ENCODE data around the gene INPP4A. TPM values are rescaled to one million over a fixed set of nuclear protein-coding genes. Genes with fewer than 3 reads are reported as not detected.
A peak's percentile ranks its signal among the peaks of the same experiment; 100 is the strongest.

The INPP4A gene
- polyA plus RNA-seq, 1 of the 3 experiments (the other 2 are of a cell fraction): 15.0 TPM

GRCh38 chr2:98604547-98604946 lies 159.9 kb downstream of the INPP4A start:
- H3K36me3 ChIP-seq (replicated peaks in 1 of 2; ENCODE audit: control insufficient read depth in 1 of 2, insufficient read depth in 2 of 2, low read length in 1 of 2): peaks cover 23 to 35% of the 10 kb centered on the region in 2 experiments
- POLR2A ChIA-PET: no interaction called here
- H3K27ac ChIP-seq (ENCODE audit: low read depth in 2 of 2, low read length in 1 of 2): peak overlapping the region in 1 of 2 experiments; percentile 74; a peak in 2 of 4 replicates
- H3F3A ChIP-seq (replicated peaks; ENCODE audit: insufficient read depth): peaks cover 13% of the 10 kb centered on the region
- peaks cover 5 to 44% of the 10 kb centered on the region in 2 experiments; a peak in 3 of 4 replicates for H3K4me1 ChIP-seq (ENCODE audit: control insufficient read depth in 1 of 2, insufficient read depth in 2 of 2, low read depth in 1 of 2, low read length in 1 of 2)
- H3K9me3 ChIP-seq: no peaks in the 10 kb centered on the region
- CTCF ChIA-PET: interaction anchor here (0.8 to 2.3 kb wide), 4 partner anchors 14 to 191 kb away, joined by 3 to 9 read pairs (median 4); no protein-coding TSS in a partner anchor
- peaks cover 56% of the 10 kb centered on the region for H3K79me2 ChIP-seq (ENCODE audit: insufficient read depth)
- H3K27me3 ChIP-seq (ENCODE audit: insufficient read depth): no peaks in the 10 kb centered on the region
- no peak overlapping the region for H3K4me3 ChIP-seq (ENCODE audit: low read depth in 2 of 2, low read length in 1 of 2)
- DNase-seq: peak; percentile 50
- no peak overlapping the region for H3K4me2 ChIP-seq
- no peak overlapping the region for H2AFZ ChIP-seq (ENCODE audit: low read depth)
- TF ChIP-seq GATA2 (CRISPR knock-in tag; IDR thresholded peaks at IDR 0.05) (peak; percentile 14; the same call in 1 of the 2 replicates), MXI1 (IDR thresholded peaks at IDR 0.05; ENCODE audit: low read depth, low read length) (peak; percentile 63; the same call in 1 of the 2 replicates), EP300 (IDR thresholded peaks at IDR 0.05; ENCODE audit: borderline replicate concordance in 1 of 2, low read depth in 1 of 2, low read length in 1 of 2) (0 out of 4 replicates have a peak, but pooled peaks of 1 of the 2 experiments have one; percentile 28)
- TF ChIP-seq, protein P1, sequence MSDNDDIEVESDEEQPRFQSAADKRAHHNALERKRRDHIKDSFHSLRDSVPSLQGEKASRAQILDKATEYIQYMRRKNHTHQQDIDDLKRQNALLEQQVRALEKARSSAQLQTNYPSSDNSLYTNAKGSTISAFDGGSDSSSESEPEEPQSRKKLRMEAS (IDR thresholded peaks at IDR 0.05; ENCODE audit: low read depth): no peak
- H3K9ac ChIP-seq: no peak overlapping the region
- no peaks in the 10 kb centered on the region; the same call in 1 of the 2 replicates for H4K20me1 ChIP-seq (ENCODE audit: insufficient read depth)
- H3K9me2 ChIP-seq: no peaks in the 10 kb centered on the region
- 78% methylated on average over 2 of the region's 2 CpGs for WGBS (ENCODE audit: low lambda C conversion rate)

GRCh38 chr2:98605076-98605475 lies 160.4 kb downstream of the INPP4A start:
- peak overlapping the region in 1 of 2 experiments; percentile 74; a peak in 2 of 4 replicates for H3K27ac ChIP-seq (ENCODE audit: low read depth in 2 of 2, low read length in 1 of 2)
- CTCF ChIA-PET: interaction anchor here (0.8 to 2.3 kb wide), 4 partner anchors 13 to 192 kb away, joined by 3 to 9 read pairs (median 4); no protein-coding TSS in a partner anchor
- H3F3A ChIP-seq (replicated peaks; ENCODE audit: insufficient read depth): peaks cover 7% of the 10 kb centered on the region
- no peak overlapping the region for H3K4me3 ChIP-seq (ENCODE audit: low read depth in 2 of 2, low read length in 1 of 2)
- no peaks in the 10 kb centered on the region; the same call in 1 of the 2 replicates for H4K20me1 ChIP-seq (ENCODE audit: insufficient read depth)
- H3K79me2 ChIP-seq (ENCODE audit: insufficient read depth): peaks cover 61% of the 10 kb centered on the region
- no peak overlapping the region for H3K4me2 ChIP-seq
- 58% methylated on average over 3 of the region's 3 CpGs for WGBS (ENCODE audit: low lambda C conversion rate)
- peaks cover 26 to 30% of the 10 kb centered on the region in 2 experiments for H3K36me3 ChIP-seq (replicated peaks in 1 of 2; ENCODE audit: control insufficient read depth in 1 of 2, insufficient read depth in 2 of 2, low read length in 1 of 2)
- no peaks in the 10 kb centered on the region for H3K9me2 ChIP-seq
- no peaks in the 10 kb centered on the region for H3K27me3 ChIP-seq (ENCODE audit: insufficient read depth)
- no peak overlapping the region for H2AFZ ChIP-seq (ENCODE audit: low read depth)
- H3K9ac ChIP-seq: no peak overlapping the region
- no peak for TF ChIP-seq TAF1 (IDR thresholded peaks at IDR 0.05; ENCODE audit: borderline replicate concordance, low read depth, low read length)
- TF ChIP-seq, protein P2, sequence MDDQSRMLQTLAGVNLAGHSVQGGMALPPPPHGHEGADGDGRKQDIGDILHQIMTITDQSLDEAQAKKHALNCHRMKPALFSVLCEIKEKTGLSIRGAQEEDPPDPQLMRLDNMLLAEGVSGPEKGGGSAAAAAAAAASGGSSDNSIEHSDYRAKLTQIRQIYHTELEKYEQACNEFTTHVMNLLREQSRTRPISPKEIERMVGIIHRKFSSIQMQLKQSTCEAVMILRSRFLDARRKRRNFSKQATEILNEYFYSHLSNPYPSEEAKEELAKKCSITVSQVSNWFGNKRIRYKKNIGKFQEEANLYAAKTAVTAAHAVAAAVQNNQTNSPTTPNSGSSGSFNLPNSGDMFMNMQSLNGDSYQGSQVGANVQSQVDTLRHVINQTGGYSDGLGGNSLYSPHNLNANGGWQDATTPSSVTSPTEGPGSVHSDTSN (IDR thresholded peaks at IDR 0.05): no peak
- TF ChIP-seq EZH2phosphoT487 (IDR thresholded peaks at IDR 0.05; ENCODE audit: borderline replicate concordance, low read depth): no peak
- TF ChIP-seq USF1 (IDR thresholded peaks at IDR 0.05; ENCODE audit: borderline replicate concordance, low read depth): no peak
- TF ChIP-seq, protein P3, sequence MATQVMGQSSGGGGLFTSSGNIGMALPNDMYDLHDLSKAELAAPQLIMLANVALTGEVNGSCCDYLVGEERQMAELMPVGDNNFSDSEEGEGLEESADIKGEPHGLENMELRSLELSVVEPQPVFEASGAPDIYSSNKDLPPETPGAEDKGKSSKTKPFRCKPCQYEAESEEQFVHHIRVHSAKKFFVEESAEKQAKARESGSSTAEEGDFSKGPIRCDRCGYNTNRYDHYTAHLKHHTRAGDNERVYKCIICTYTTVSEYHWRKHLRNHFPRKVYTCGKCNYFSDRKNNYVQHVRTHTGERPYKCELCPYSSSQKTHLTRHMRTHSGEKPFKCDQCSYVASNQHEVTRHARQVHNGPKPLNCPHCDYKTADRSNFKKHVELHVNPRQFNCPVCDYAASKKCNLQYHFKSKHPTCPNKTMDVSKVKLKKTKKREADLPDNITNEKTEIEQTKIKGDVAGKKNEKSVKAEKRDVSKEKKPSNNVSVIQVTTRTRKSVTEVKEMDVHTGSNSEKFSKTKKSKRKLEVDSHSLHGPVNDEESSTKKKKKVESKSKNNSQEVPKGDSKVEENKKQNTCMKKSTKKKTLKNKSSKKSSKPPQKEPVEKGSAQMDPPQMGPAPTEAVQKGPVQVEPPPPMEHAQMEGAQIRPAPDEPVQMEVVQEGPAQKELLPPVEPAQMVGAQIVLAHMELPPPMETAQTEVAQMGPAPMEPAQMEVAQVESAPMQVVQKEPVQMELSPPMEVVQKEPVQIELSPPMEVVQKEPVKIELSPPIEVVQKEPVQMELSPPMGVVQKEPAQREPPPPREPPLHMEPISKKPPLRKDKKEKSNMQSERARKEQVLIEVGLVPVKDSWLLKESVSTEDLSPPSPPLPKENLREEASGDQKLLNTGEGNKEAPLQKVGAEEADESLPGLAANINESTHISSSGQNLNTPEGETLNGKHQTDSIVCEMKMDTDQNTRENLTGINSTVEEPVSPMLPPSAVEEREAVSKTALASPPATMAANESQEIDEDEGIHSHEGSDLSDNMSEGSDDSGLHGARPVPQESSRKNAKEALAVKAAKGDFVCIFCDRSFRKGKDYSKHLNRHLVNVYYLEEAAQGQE (IDR thresholded peaks at IDR 0.05; ENCODE audit: low read depth, low read length): no peak
- TF ChIP-seq, protein P4, sequence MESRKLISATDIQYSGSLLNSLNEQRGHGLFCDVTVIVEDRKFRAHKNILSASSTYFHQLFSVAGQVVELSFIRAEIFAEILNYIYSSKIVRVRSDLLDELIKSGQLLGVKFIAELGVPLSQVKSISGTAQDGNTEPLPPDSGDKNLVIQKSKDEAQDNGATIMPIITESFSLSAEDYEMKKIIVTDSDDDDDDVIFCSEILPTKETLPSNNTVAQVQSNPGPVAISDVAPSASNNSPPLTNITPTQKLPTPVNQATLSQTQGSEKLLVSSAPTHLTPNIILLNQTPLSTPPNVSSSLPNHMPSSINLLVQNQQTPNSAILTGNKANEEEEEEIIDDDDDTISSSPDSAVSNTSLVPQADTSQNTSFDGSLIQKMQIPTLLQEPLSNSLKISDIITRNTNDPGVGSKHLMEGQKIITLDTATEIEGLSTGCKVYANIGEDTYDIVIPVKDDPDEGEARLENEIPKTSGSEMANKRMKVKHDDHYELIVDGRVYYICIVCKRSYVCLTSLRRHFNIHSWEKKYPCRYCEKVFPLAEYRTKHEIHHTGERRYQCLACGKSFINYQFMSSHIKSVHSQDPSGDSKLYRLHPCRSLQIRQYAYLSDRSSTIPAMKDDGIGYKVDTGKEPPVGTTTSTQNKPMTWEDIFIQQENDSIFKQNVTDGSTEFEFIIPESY (IDR thresholded peaks at IDR 0.05; ENCODE audit: borderline replicate concordance, low read depth): no peak
- no peak for TF ChIP-seq YY1 (IDR thresholded peaks at IDR 0.05; ENCODE audit: low read depth)
- TF ChIP-seq FOSL2 (IDR thresholded peaks at IDR 0.05; ENCODE audit: borderline replicate concordance, low read depth): no peak
- TF ChIP-seq EP300 (IDR thresholded peaks at IDR 0.05; ENCODE audit: borderline replicate concordance in 1 of 2, low read depth in 1 of 2, low read length in 1 of 2): no peak
- no peak for TF ChIP-seq SIN3A (IDR thresholded peaks at IDR 0.05; ENCODE audit: borderline replicate concordance, low read depth, low read length)
- no peak for TF ChIP-seq JUND (IDR thresholded peaks at IDR 0.05)
- no peak for TF ChIP-seq MXI1 (IDR thresholded peaks at IDR 0.05; ENCODE audit: low read depth, low read length)
- DNase-seq: no peak
- POLR2A ChIA-PET: no interaction called here
- H3K9me3 ChIP-seq: no peaks in the 10 kb centered on the region
- H3K4me1 ChIP-seq (ENCODE audit: control insufficient read depth in 1 of 2, insufficient read depth in 2 of 2, low read depth in 1 of 2, low read length in 1 of 2): peaks cover 5 to 49% of the 10 kb centered on the region in 2 experiments; a peak in 3 of 4 replicates

All from SK-N-SH (cell line).